A549 (cell line): Measurements from ENCODE around the gene LAGE3. TPM values are rescaled to one million over a fixed set of nuclear protein-coding genes. Genes with fewer than 3 reads are reported as not detected.

Source experiments
- ATAC-seq, 2 experiments: fragments of 200-7000 bp in 1 of 2; fragments of >200 bp in 1 of 2; cut with Nextera tagmentation in 1 of 2; cut with Tn5 transposase in 1 of 2; 3 replicates each; pipeline versions ENCODE4 v1.8.0 to v1.9.1; 2018 to 2020; ENCODE audit warnings: mild to moderate bottlenecking in 1 of 2, moderate library complexity in 1 of 2
- CTCF ChIA-PET: fragments of 300-600 bp; sonication (Branson Sonifier 250); formaldehyde crosslinking; extraction: SDS; loops from one replicate; lab custom pipeline; 2021; ENCODE audit warnings: antibody characterized with exemption, inconsistent platforms; lab: Yijun Ruan, JAX
- POLR2A ChIA-PET: fragments of 350-600 bp; formaldehyde crosslinking; extraction: SDS; loops from one replicate; lab custom pipeline; 2021; ENCODE audit warnings: antibody characterized with exemption, inconsistent platforms; lab: Yijun Ruan, JAX
- DNase-seq, 2 experiments: peaks; one replicate each; pipeline versions ENCODE4 v3.0.0 to v3.0.0-alpha.2; 2011 to 2016; ENCODE audit warnings: low read depth in 1 of 2, low spot score in 1 of 2
- FAIRE-seq: peaks from 2 replicates; lab custom pipeline; 2011; peaks lifted over from hg19 to GRCh38; lab: Jason Lieb, UNC
- H3K27ac ChIP-seq, 2 experiments: fragments of >200 bp; sonication (Bioruptor Twin); formaldehyde crosslinking; 3 replicates each; pipeline ENCODE4 v1.5.1; 2016 to 2017
- H3K4me1 ChIP-seq: fragments of >200 bp; sonication (Bioruptor Twin); formaldehyde crosslinking; 3 replicates; pipeline ENCODE4 v1.6.1; 2016
- H3K4me2 ChIP-seq: fragments of >200 bp; sonication (Bioruptor Twin); formaldehyde crosslinking; 3 replicates; pipeline ENCODE4 v1.6.1; 2016
- H3K4me3 ChIP-seq: fragments of >200 bp; sonication (Bioruptor Twin); formaldehyde crosslinking; 3 replicates; pipeline ENCODE4 v1.5.1; 2016
- H3K9me3 ChIP-seq: fragments of >200 bp; sonication (Bioruptor Twin); formaldehyde crosslinking; 3 replicates; pipeline ENCODE4 v1.6.1; 2016
- BCL3 ChIP-seq: fragments of >200 bp; sonication (Bioruptor Twin); formaldehyde crosslinking; IDR thresholded peaks from 3 replicates; pipeline ENCODE4 v1.6.1; 2016
- CBX2 ChIP-seq: fragments of 200-600 bp; sonication (generic); IDR thresholded peaks from 2 replicates; pipeline ENCODE4 v1.6.1; 2016; ENCODE audit warnings: low read depth, mild to moderate bottlenecking, borderline replicate concordance
- CBX8 ChIP-seq: fragments of 200-600 bp; sonication (generic); IDR thresholded peaks from 2 replicates; pipeline ENCODE4 v1.6.1; 2016
- ELK1 ChIP-seq: fragments of 150-350 bp; IDR thresholded peaks from 2 replicates; pipeline ENCODE4 v1.6.1; 2014; ENCODE audit warnings: low read depth, mild to moderate bottlenecking, low read length
- ESRRA ChIP-seq: fragments of 150-350 bp; IDR thresholded peaks from 2 replicates; pipeline ENCODE4 v1.6.1; 2014; ENCODE audit warnings: mild to moderate bottlenecking, low read length, borderline replicate concordance
- HEYL ChIP-seq: fragments of 250-450 bp; sonication (Bioruptor Pico); IDR thresholded peaks from 2 replicates; pipeline ENCODE4 v1.8.0; 2021; ENCODE audit warnings: mild to moderate bottlenecking, moderate library complexity
- HOXA7 ChIP-seq: fragments of 250-450 bp; sonication (Bioruptor Pico); IDR thresholded peaks from 2 replicates; pipeline ENCODE4 v1.5.0; 2020; ENCODE audit warnings: mild to moderate bottlenecking, moderate library complexity
- JUNB ChIP-seq: fragments of >200 bp; sonication (Bioruptor Twin); formaldehyde crosslinking; IDR thresholded peaks from 2 replicates; pipeline ENCODE4 v1.6.1; 2016
- KDM5A ChIP-seq: fragments of 200-600 bp; sonication (generic); IDR thresholded peaks from 2 replicates; pipeline ENCODE4 v1.6.1; 2016; ENCODE audit warnings: antibody characterized with exemption, mild to moderate bottlenecking
- MAFK ChIP-seq: fragments of 450-650 bp; IDR thresholded peaks from 2 replicates; pipeline ENCODE4 v1.6.1; 2014; ENCODE audit not compliant: partially characterized antibody
- MAZ ChIP-seq: fragments of 150-350 bp; IDR thresholded peaks from 2 replicates; pipeline ENCODE4 v1.6.1; 2014; ENCODE audit warnings: antibody characterized with exemption, low read depth, low read length, borderline replicate concordance
- PHF8 ChIP-seq: fragments of 200-600 bp; sonication (generic); IDR thresholded peaks from 2 replicates; pipeline ENCODE4 v1.6.1; 2016; ENCODE audit warnings: low read depth, mild to moderate bottlenecking, antibody characterized with exemption, moderate library complexity, borderline replicate concordance
- POLR2AphosphoS2 ChIP-seq: conservative IDR thresholded peaks from 2 replicates; pipeline ENCODE4 v1.6.1; 2012; ENCODE audit warnings: low read length, improper control_type of control experiment, inconsistent platforms
- RAD21 ChIP-seq, 2 experiments: fragments of >200 bp in 1 of 2; sonication (Bioruptor Twin) in 1 of 2; formaldehyde crosslinking in 1 of 2; IDR thresholded peaks in 1 of 2; conservative IDR thresholded peaks in 1 of 2; 2 replicates in 1 of 2; 3 replicates in 1 of 2; pipeline ENCODE4 v1.6.1; 2012 to 2018; ENCODE audit warnings: inconsistent platforms in 1 of 2
- RARB ChIP-seq: fragments of 250-450 bp; sonication (Bioruptor Pico); IDR thresholded peaks from 2 replicates; pipeline ENCODE4 v1.8.0; 2021; ENCODE audit warnings: mild to moderate bottlenecking, moderate library complexity
- SREBF2 ChIP-seq: fragments of 450-650 bp; IDR thresholded peaks from 2 replicates; pipeline ENCODE4 v1.6.1; 2014; ENCODE audit warnings: mild to moderate bottlenecking, moderate library complexity
- TFCP2L1 ChIP-seq: fragments of 250-450 bp; sonication (Bioruptor Pico); IDR thresholded peaks from 2 replicates; pipeline ENCODE4 v1.5.0; 2021; ENCODE audit warnings: mild to moderate bottlenecking
- ZFP36 ChIP-seq: fragments of 450-650 bp; IDR thresholded peaks from 2 replicates; pipeline ENCODE4 v1.6.1; 2014; ENCODE audit warnings: borderline replicate concordance; ENCODE audit not compliant: partially characterized antibody
- WGBS: methylation state at CpG from one replicate; pipeline ENCODE4 v1.1.6; 2017; ENCODE audit errors: missing lambda C conversion rate; 5-methylcytosine and 5-hydroxymethylcytosine counted together
- polyA plus RNA-seq, 4 experiments: library from polyadenylated mRNA; depleted of rRNA in 3 of 4; stranded (reverse); fragments of >200 nt; fragmentation: RNase III in 1 of 4; extraction: RNeasy Plus Mini Kit Qiagen cat#74134 plus additional on column Dnase treatment in 1 of 4; gene quantifications; 2 replicates in 3 of 4; 3 replicates in 1 of 4; pipeline ENCODE4 v1.2.3, GENCODE V29; 2011 to 2017
- TF ChIP-seq, protein P1 (sequence below): fragments of 200-600 bp; sonication (generic); IDR thresholded peaks from 2 replicates; pipeline ENCODE4 v1.6.1; 2016; ENCODE audit warnings: antibody characterized with exemption, mild to moderate bottlenecking, moderate library complexity
- TF ChIP-seq, protein P2 (sequence below): IDR thresholded peaks from 2 replicates; pipeline ENCODE4 v1.6.1; 2012
- TF ChIP-seq, protein P3 (sequence below): fragments of 450-650 bp; IDR thresholded peaks from 2 replicates; pipeline ENCODE4 v1.6.1; 2014; ENCODE audit warnings: antibody characterized with exemption

Gene LAGE3
- polyA plus RNA-seq, 2 of the 4 experiments (the other 2 are of a cell fraction), result 20.6 to 49.7 TPM

DNA sequence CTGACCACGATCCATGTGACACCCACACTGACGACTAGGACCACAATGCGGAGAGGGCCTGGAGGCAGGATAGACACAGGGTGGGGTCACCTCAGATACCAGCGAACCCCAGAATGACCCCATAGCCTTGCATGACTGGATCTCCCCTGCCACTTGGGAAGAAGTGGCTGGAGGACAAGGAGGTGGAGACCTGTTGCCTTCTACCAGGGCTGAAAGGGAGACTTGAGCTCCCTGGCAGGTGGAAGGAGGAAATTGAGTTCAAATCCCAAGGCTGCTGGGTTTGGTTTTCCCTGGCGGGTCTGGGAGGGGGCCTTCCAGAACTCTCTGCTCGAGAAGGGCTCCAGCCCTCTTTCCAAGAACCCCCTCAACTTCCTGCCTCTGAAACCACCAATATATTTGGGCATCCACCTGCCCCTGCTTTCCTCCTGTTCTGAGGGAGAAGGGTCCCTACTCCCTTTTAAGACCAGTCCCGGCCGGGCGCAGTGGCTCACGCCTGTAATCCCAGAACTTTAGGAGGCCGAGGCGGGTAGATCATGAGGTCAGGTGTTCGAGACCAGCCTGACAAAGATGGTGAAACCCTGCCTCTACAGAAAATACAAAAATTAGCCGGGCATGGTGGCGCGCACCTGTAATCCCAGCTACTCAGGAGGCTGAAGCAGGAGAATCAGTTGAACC, 33.9 kb upstream of the LAGE3 start:
- POLR2A ChIA-PET, result interaction anchor here (0.6 kb wide), 1 partner anchor 22 kb away, joined by 4 read pairs; the partner anchor contains the start of gene SLC10A3
- Histone ChIP-seq H3K9me3 (no peaks in the 10 kb centered on the region), H3K4me3 (no peak overlapping the region), H3K27ac (no peak overlapping the region), H3K4me1 (peaks cover 10% of the 10 kb centered on the region; the same call in 2 of the 3 replicates), H3K4me2 (no peak overlapping the region)
- FAIRE-seq (no peak), ATAC-seq (no peak), DNase-seq (no peak)
- TF ChIP-seq RARB (CRISPR knock-in tag), result no peak
- no peak for TF ChIP-seq SREBF2
- TF ChIP-seq ZFP36, result no peak
- 92% methylated on average over 15 of the region's 16 CpGs for WGBS
- CTCF ChIA-PET, result interaction anchor here (0.8 kb wide), 1 partner anchor 140 kb away, joined by 3 read pairs; no protein-coding TSS in a partner anchor

- Histone ChIP-seq H3K27ac (no peak overlapping the region), H3K4me3 (no peak overlapping the region), H3K4me2 (no peak overlapping the region), H3K9me3 (no peaks in the 10 kb centered on the region), H3K4me1 (peaks cover 7% of the 10 kb centered on the region; the same call in 2 of the 3 replicates)
- 95% methylated on average over 12 of the region's 12 CpGs for WGBS
- ChIA-PET CTCF (no interaction called here), POLR2A (no interaction called here)
- DNase-seq (no peak), ATAC-seq (no peak), FAIRE-seq (no peak)
- TF ChIP-seq MAZ (no peak), ESRRA (no peak), CBX8 (no peak), CBX2 (no peak), KDM5A (no peak), MAFK (no peak), POLR2AphosphoS2 (no peak), HEYL (CRISPR knock-in tag) (no peak), PHF8 (no peak), JUNB (no peak), ELK1 (no peak), BCL3 (no peak), HOXA7 (no peak), RAD21 (conservative IDR thresholded peaks at IDR 0.05 in 1 of 2, IDR thresholded peaks at IDR 0.05 in 1 of 2) (no peak), TFCP2L1 (no peak)
- TF ChIP-seq, protein P1, sequence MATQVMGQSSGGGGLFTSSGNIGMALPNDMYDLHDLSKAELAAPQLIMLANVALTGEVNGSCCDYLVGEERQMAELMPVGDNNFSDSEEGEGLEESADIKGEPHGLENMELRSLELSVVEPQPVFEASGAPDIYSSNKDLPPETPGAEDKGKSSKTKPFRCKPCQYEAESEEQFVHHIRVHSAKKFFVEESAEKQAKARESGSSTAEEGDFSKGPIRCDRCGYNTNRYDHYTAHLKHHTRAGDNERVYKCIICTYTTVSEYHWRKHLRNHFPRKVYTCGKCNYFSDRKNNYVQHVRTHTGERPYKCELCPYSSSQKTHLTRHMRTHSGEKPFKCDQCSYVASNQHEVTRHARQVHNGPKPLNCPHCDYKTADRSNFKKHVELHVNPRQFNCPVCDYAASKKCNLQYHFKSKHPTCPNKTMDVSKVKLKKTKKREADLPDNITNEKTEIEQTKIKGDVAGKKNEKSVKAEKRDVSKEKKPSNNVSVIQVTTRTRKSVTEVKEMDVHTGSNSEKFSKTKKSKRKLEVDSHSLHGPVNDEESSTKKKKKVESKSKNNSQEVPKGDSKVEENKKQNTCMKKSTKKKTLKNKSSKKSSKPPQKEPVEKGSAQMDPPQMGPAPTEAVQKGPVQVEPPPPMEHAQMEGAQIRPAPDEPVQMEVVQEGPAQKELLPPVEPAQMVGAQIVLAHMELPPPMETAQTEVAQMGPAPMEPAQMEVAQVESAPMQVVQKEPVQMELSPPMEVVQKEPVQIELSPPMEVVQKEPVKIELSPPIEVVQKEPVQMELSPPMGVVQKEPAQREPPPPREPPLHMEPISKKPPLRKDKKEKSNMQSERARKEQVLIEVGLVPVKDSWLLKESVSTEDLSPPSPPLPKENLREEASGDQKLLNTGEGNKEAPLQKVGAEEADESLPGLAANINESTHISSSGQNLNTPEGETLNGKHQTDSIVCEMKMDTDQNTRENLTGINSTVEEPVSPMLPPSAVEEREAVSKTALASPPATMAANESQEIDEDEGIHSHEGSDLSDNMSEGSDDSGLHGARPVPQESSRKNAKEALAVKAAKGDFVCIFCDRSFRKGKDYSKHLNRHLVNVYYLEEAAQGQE, result no peak
- TF ChIP-seq, protein P2, sequence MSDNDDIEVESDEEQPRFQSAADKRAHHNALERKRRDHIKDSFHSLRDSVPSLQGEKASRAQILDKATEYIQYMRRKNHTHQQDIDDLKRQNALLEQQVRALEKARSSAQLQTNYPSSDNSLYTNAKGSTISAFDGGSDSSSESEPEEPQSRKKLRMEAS, result no peak
- TF ChIP-seq, protein P3, sequence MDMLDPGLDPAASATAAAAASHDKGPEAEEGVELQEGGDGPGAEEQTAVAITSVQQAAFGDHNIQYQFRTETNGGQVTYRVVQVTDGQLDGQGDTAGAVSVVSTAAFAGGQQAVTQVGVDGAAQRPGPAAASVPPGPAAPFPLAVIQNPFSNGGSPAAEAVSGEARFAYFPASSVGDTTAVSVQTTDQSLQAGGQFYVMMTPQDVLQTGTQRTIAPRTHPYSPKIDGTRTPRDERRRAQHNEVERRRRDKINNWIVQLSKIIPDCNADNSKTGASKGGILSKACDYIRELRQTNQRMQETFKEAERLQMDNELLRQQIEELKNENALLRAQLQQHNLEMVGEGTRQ, result no peak
These were observed 32.7 kb upstream of the LAGE3 start for GRCh38 chrX:154511761-154512160.
